B cell (primary cell): ENCODE data around the gene HBG2. TPM values are rescaled to one million over a fixed set of nuclear protein-coding genes. Genes with fewer than 3 reads are reported as not detected.

Source experiments
- ATAC-seq: fragments of 200-7000 bp; cut with Tn5 transposase; one replicate; pipeline ENCODE4 v1.10.0; 2021; ENCODE audit warnings: low read depth, mild to moderate bottlenecking, moderate number of reproducible peaks, moderate library complexity
- CTCF ChIA-PET: fragments of 350-600 bp; sonication (Branson Sonifier 250); formaldehyde crosslinking; loops from one replicate; lab custom pipeline; 2021; ENCODE audit warnings: antibody characterized with exemption, inconsistent platforms; lab: Charles Lee
- POLR2A ChIA-PET: fragments of 350-600 bp; sonication (Branson Sonifier 250); formaldehyde crosslinking; loops from one replicate; lab custom pipeline; 2021; ENCODE audit warnings: antibody characterized with exemption; lab: Charles Lee
- DNase-seq: peaks from one replicate; pipeline ENCODE4 v3.0.0; 2013
- H2AFZ ChIP-seq: 2 replicates; pipeline ENCODE4 v1.6.1; 2012; ENCODE audit warnings: mild to moderate bottlenecking, low read depth, low read length; ENCODE audit not compliant: insufficient read depth, poor library complexity, severe bottlenecking
- H3K27ac ChIP-seq, 2 donors: 1 replicate in 1 of 2; 2 replicates in 1 of 2; pipeline ENCODE4 v1.5.1; 2012 to 2013; ENCODE audit warnings: low read length in 2 of 2, mild to moderate bottlenecking in 2 of 2, moderate library complexity in 1 of 2
- H3K27me3 ChIP-seq, 4 experiments: fragments of 200-600 bp in 1 of 4; sonication (generic) in 1 of 4; replicated peaks in 1 of 4; 1 replicate in 2 of 4; 2 replicates in 2 of 4; pipeline versions ENCODE4 v1.6.1 to v1.7.0; 2013 to 2016; ENCODE audit warnings: low read length in 3 of 4, mild to moderate bottlenecking in 2 of 4, mixed read lengths in 1 of 4, moderate library complexity in 1 of 4; ENCODE audit not compliant: insufficient read depth in 4 of 4, control insufficient read depth in 3 of 4; ENCODE audit errors: control extremely low read depth in 1 of 4
- H3K36me3 ChIP-seq, 2 experiments: replicated peaks in 1 of 2; 1 replicate in 1 of 2; 2 replicates in 1 of 2; pipeline versions ENCODE4 v1.6.1 to v1.7.1; 2013; ENCODE audit warnings: low read length in 1 of 2; ENCODE audit not compliant: insufficient read depth in 2 of 2, control insufficient read depth in 1 of 2; ENCODE audit errors: control extremely low read depth in 1 of 2, extremely low read depth in 1 of 2
- H3K4me1 ChIP-seq, 2 donors: fragments of 200-600 bp in 1 of 2; sonication (generic) in 1 of 2; 1 replicate in 1 of 2; 2 replicates in 1 of 2; pipeline versions ENCODE4 v1.5.1 to v1.6.1; 2013 to 2017; ENCODE audit warnings: low read length in 2 of 2; ENCODE audit not compliant: control insufficient read depth in 2 of 2, insufficient read depth in 2 of 2
- H3K4me2 ChIP-seq: replicated peaks from 2 replicates; pipeline ENCODE3; 2012; ENCODE audit warnings: mild to moderate bottlenecking, low read depth, low read length; ENCODE audit not compliant: poor library complexity, severe bottlenecking
- H3K4me3 ChIP-seq, 5 experiments: fragments of 200-600 bp in 1 of 5; sonication (generic) in 1 of 5; 1 replicate in 3 of 5; 2 replicates in 2 of 5; pipeline versions ENCODE4 v1.5.1 to v1.7.0; 2011 to 2016; ENCODE audit warnings: low read length in 4 of 5, mild to moderate bottlenecking in 4 of 5, low read depth in 2 of 5, control low read depth in 1 of 5, moderate library complexity in 1 of 5; ENCODE audit not compliant: insufficient read depth in 1 of 5; ENCODE audit errors: control extremely low read depth in 1 of 5, extremely low read depth in 1 of 5
- H3K79me2 ChIP-seq: fragments of 200-600 bp; sonication (generic); one replicate; pipeline ENCODE4 v1.6.0; 2016; ENCODE audit warnings: low read length; ENCODE audit not compliant: control insufficient read depth, insufficient read depth
- H3K9ac ChIP-seq: fragments of 200-600 bp; sonication (generic); 2 replicates; pipeline ENCODE4 v1.6.1; 2017; ENCODE audit warnings: mild to moderate bottlenecking, low read length, moderate library complexity
- H3K9me3 ChIP-seq, 3 donors: one replicate each; pipeline versions ENCODE4 v1.6.1 to v1.7.1; 2013; ENCODE audit warnings: low read length in 2 of 3; ENCODE audit not compliant: control insufficient read depth in 2 of 3, insufficient read depth in 1 of 3; ENCODE audit errors: control extremely low read depth in 1 of 3
- H4K20me1 ChIP-seq: 2 replicates; pipeline ENCODE4 v1.6.0; 2012; ENCODE audit warnings: mild to moderate bottlenecking, low read length; ENCODE audit not compliant: insufficient read depth, control insufficient read depth, poor library complexity, severe bottlenecking
- H3K27ac Mint-ChIP-seq: one replicate; pipeline ENCODE4 v1.8.0; 2021; ENCODE audit warnings: mixed read lengths
- H3K27me3 Mint-ChIP-seq: one replicate; pipeline ENCODE4 v1.8.0; 2021; ENCODE audit warnings: mixed read lengths
- H3K4me1 Mint-ChIP-seq: one replicate; pipeline ENCODE4 v1.8.0; 2021; ENCODE audit warnings: mixed read lengths
- H3K4me3 Mint-ChIP-seq: one replicate; pipeline ENCODE4 v1.8.0; 2021; ENCODE audit warnings: mixed read lengths
- H3K9me3 Mint-ChIP-seq: one replicate; pipeline ENCODE4 v1.8.0; 2022; ENCODE audit warnings: mixed read lengths; ENCODE audit not compliant: insufficient read depth
- CTCF ChIP-seq: fragments of 200-600 bp; IDR thresholded peaks from one replicate; pipeline ENCODE4 v1.8.0; 2022; ENCODE audit warnings: antibody characterized with exemption, mild to moderate bottlenecking
- EZH2 ChIP-seq: IDR thresholded peaks from 2 replicates; pipeline ENCODE4 v1.6.1; 2012; ENCODE audit warnings: borderline replicate concordance, low read depth, mild to moderate bottlenecking, moderate library complexity, low read length; ENCODE audit not compliant: insufficient read depth, poor library complexity, severe bottlenecking
- WGBS: methylation state at CpG from one replicate; pipeline ENCODE4 v1.1.5; 2013; ENCODE audit warnings: missing lambda C conversion rate; ENCODE audit not compliant: insufficient coverage; 5-methylcytosine and 5-hydroxymethylcytosine counted together
- intact Hi-C: fragments of 100-400 bp; cut with micrococcal nuclease; formaldehyde crosslinking; loops from one replicate; pipeline ENCODE4 v1.10.0; 2022
- polyA plus RNA-seq: library from polyadenylated mRNA; depleted of rRNA; stranded (reverse); fragments of >200 nt; gene quantifications from 2 replicates; pipeline ENCODE4 v1.2.3, GENCODE V29; 2012
- total RNA-seq, 2 donors: library from RNA; stranded (reverse); fragments of 120-200 nt in 1 of 2; gene quantifications; 1 replicate in 1 of 2; 2 replicates in 1 of 2; pipeline versions ENCODE4 v1.2.3 to v1.2.4, GENCODE V29; 2013 to 2022

HBG2 gene
- total and polyA plus RNA-seq, 2 donors (not counting 1 experiment from before 2014, with no cell fraction given): not detected

GRCh38 chr11:5204787-5205186 lies 49.8 kb downstream of the HBG2 start:
- no peaks in the 10 kb centered on the region for H3K36me3 ChIP-seq
- no peak overlapping the region for H2AFZ ChIP-seq
- no peaks in the 10 kb centered on the region for H3K79me2 ChIP-seq
- no peaks in the 10 kb centered on the region for H3K4me1 ChIP-seq
- ChIA-PET POLR2A (no interaction called here), CTCF (no interaction called here)
- DNase-seq: no peak
- no peaks in the 10 kb centered on the region for H3K27me3 ChIP-seq
- H3K4me3 ChIP-seq: no peak overlapping the region
- no CpG with 5 or more reads among the region's 1 CpG for WGBS
- no peaks in the 10 kb centered on the region for H3K4me1 Mint-ChIP-seq
- H3K4me2 ChIP-seq: no peak overlapping the region
- H3K27me3 Mint-ChIP-seq: no peaks in the 10 kb centered on the region
- no peak for TF ChIP-seq CTCF
- no peak for TF ChIP-seq EZH2
- no peak overlapping the region for H3K4me3 Mint-ChIP-seq
- no peak overlapping the region for H3K27ac ChIP-seq
- no peak overlapping the region for H3K9ac ChIP-seq
- no peaks in the 10 kb centered on the region for H3K9me3 Mint-ChIP-seq
- ATAC-seq: no peak
- H4K20me1 ChIP-seq: no peaks in the 10 kb centered on the region
- intact Hi-C loops: no loop called here
- H3K9me3 ChIP-seq: no peaks in the 10 kb centered on the region
- H3K27ac Mint-ChIP-seq: no peak overlapping the region

- no peak overlapping the region for H3K4me2 ChIP-seq
- H2AFZ ChIP-seq: no peak overlapping the region
- H3K27ac ChIP-seq: no peak overlapping the region
- no peaks in the 10 kb centered on the region for H3K4me1 ChIP-seq
- H3K27me3 ChIP-seq: no peaks in the 10 kb centered on the region
- TF ChIP-seq CTCF (no peak), EZH2 (no peak)
- CTCF ChIA-PET: no interaction called here
- DNase-seq (no peak), ATAC-seq (no peak)
- H3K9me3 ChIP-seq: no peaks in the 10 kb centered on the region
- Mint-ChIP-seq H3K4me3 (no peak overlapping the region), H3K27ac (no peak overlapping the region), H3K9me3 (no peaks in the 10 kb centered on the region), H3K4me1 (no peaks in the 10 kb centered on the region), H3K27me3 (no peaks in the 10 kb centered on the region)
- no peaks in the 10 kb centered on the region for H3K79me2 ChIP-seq
- WGBS: 75% methylated on average over 1 of the region's 2 CpGs
- H3K36me3 ChIP-seq: no peaks in the 10 kb centered on the region
- intact Hi-C loops: no loop called here
- POLR2A ChIA-PET: no interaction called here
- H3K9ac ChIP-seq: no peak overlapping the region
- H4K20me1 ChIP-seq: no peaks in the 10 kb centered on the region
- H3K4me3 ChIP-seq: no peak overlapping the region
Observed at GRCh38 chr11:5203366-5203765, 51.2 kb downstream of the HBG2 start.

Other genes starting within 250 kb of the HBG2 start
- not detected in 2 replicates for gene OR52J3, start 208.3 kb downstream of the HBG2 start, total RNA-seq
- gene OR52J3, start 208.3 kb downstream of the HBG2 start, polyA plus RNA-seq: not detected in 2 replicates
- gene OR52E2, start 195.2 kb downstream of the HBG2 start, total RNA-seq: not detected in 2 replicates
- gene OR52E2, start 195.2 kb downstream of the HBG2 start, polyA plus RNA-seq: not detected in 2 replicates
- not detected in 2 replicates for gene OR52E1, start 185.2 kb downstream of the HBG2 start, total RNA-seq
- gene OR52E1, start 185.2 kb downstream of the HBG2 start, polyA plus RNA-seq: not detected in 2 replicates
- not detected in 2 replicates for gene OR52A5, start 116.4 kb downstream of the HBG2 start, total RNA-seq
- gene OR52A5, start 116.4 kb downstream of the HBG2 start, polyA plus RNA-seq: not detected in 2 replicates
- not detected in 2 replicates for gene OR52A1, start 100.0 kb downstream of the HBG2 start, total RNA-seq
- gene OR52A1, start 100.0 kb downstream of the HBG2 start, polyA plus RNA-seq: not detected in 2 replicates
- not detected in 2 replicates for gene OR51V1, start 54.1 kb downstream of the HBG2 start, total RNA-seq
- not detected in 2 replicates for gene OR51V1, start 54.1 kb downstream of the HBG2 start, polyA plus RNA-seq
- gene HBB, start 27.7 kb downstream of the HBG2 start, total RNA-seq: 378 and 385 TPM in 2 replicates
- 69.7 and 1,053 TPM in 2 replicates for gene HBB, start 27.7 kb downstream of the HBG2 start, polyA plus RNA-seq
- gene HBD, start 20.3 kb downstream of the HBG2 start, total RNA-seq: not detected in 2 replicates
- 0.84 TPM in 1 of 2 replicates, not detected in the other for gene HBD, start 20.3 kb downstream of the HBG2 start, polyA plus RNA-seq
- not detected in 2 replicates for gene HBG1, start 4.9 kb downstream of the HBG2 start, total RNA-seq
- gene HBG1, start 4.9 kb downstream of the HBG2 start, polyA plus RNA-seq: not detected in 2 replicates
- not detected in 2 replicates for gene HBE1, start 15.2 kb upstream of the HBG2 start, total RNA-seq
- not detected in 2 replicates for gene HBE1, start 15.2 kb upstream of the HBG2 start, polyA plus RNA-seq
- gene OR51B4, start 47.2 kb upstream of the HBG2 start, total RNA-seq: not detected in 2 replicates
- gene OR51B4, start 47.2 kb upstream of the HBG2 start, polyA plus RNA-seq: 0.21 TPM in 1 of 2 replicates, not detected in the other
- not detected in 2 replicates for gene OR51B2, start 69.5 kb upstream of the HBG2 start, total RNA-seq
- not detected in 2 replicates for gene OR51B2, start 69.5 kb upstream of the HBG2 start, polyA plus RNA-seq
- 0.66 and 0.67 TPM in 2 replicates for gene OR51B5, start 88.7 kb upstream of the HBG2 start, total RNA-seq
- not detected in 2 replicates for gene OR51B5, start 88.7 kb upstream of the HBG2 start, polyA plus RNA-seq
- gene OR51B6, start 96.7 kb upstream of the HBG2 start, total RNA-seq: not detected in 2 replicates
- gene OR51B6, start 96.7 kb upstream of the HBG2 start, polyA plus RNA-seq: not detected in 2 replicates
- not detected in 2 replicates for gene OR51M1, start 129.0 kb upstream of the HBG2 start, total RNA-seq
- gene OR51M1, start 129.0 kb upstream of the HBG2 start, polyA plus RNA-seq: not detected in 2 replicates
- gene OR51Q1, start 167.3 kb upstream of the HBG2 start, total RNA-seq: not detected in 2 replicates
- not detected in 2 replicates for gene OR51Q1, start 167.3 kb upstream of the HBG2 start, polyA plus RNA-seq
- not detected in 2 replicates for gene OR51I1, start 186.7 kb upstream of the HBG2 start, total RNA-seq
- gene OR51I1, start 186.7 kb upstream of the HBG2 start, polyA plus RNA-seq: 0.30 and 0.31 TPM in 2 replicates
- not detected in 2 replicates for gene OR51I2, start 194.5 kb upstream of the HBG2 start, total RNA-seq
- gene OR51I2, start 194.5 kb upstream of the HBG2 start, polyA plus RNA-seq: not detected in 2 replicates
- not detected in 2 replicates for gene OR52D1, start 233.9 kb upstream of the HBG2 start, total RNA-seq
- not detected in 2 replicates for gene OR52D1, start 233.9 kb upstream of the HBG2 start, polyA plus RNA-seq